Uterus (tissue), 4 donors: Measurements from ENCODE around the gene PPRC1. TPM values are rescaled to one million over a fixed set of nuclear protein-coding genes. Genes with fewer than 3 reads are reported as not detected.

Experiments used
- DNase-seq, 2 donors: peaks; one replicate each; pipeline ENCODE4 v3.0.0-alpha.2; 2019 to 2020
- H3K27ac ChIP-seq, 2 donors: fragments of 200-600 bp; sonication (generic); 1 replicate in 1 of 2; 2 replicates in 1 of 2; pipeline ENCODE4 v1.5.1; 2016 to 2018
- H3K27me3 ChIP-seq, 2 donors: fragments of 200-600 bp; sonication (generic); one replicate each; pipeline ENCODE4 v1.5.1; 2018 to 2019; ENCODE audit warnings: control low read depth in 1 of 2
- H3K36me3 ChIP-seq, 2 donors: fragments of 200-600 bp; sonication (generic); one replicate each; pipeline ENCODE4 v1.5.1; 2019; ENCODE audit warnings: control low read depth in 1 of 2
- H3K4me1 ChIP-seq, 2 donors: fragments of 200-600 bp; sonication (generic); one replicate each; pipeline ENCODE4 v1.5.1; 2018 to 2019; ENCODE audit warnings: control low read depth in 1 of 2
- H3K4me3 ChIP-seq, 2 donors: fragments of 200-600 bp; sonication (generic); 1 replicate in 1 of 2; 2 replicates in 1 of 2; pipeline ENCODE4 v1.5.1; 2018 to 2019; ENCODE audit warnings: mild to moderate bottlenecking in 1 of 2
- H3K9me3 ChIP-seq, 2 donors: fragments of 200-600 bp; sonication (generic); one replicate each; pipeline ENCODE4 v1.5.1; 2019; ENCODE audit warnings: control low read depth in 1 of 2
- CTCF ChIP-seq, 4 experiments: fragments of 200-600 bp in 2 of 4; fragments of 450-650 bp in 2 of 4; sonication (generic) in 2 of 4; IDR thresholded peaks; one replicate each; pipeline ENCODE4 v1.5.1; 2016 to 2019; ENCODE audit warnings: antibody characterized with exemption in 4 of 4, mild to moderate bottlenecking in 2 of 4, moderate library complexity in 1 of 4
- POLR2A ChIP-seq, 2 donors: fragments of 450-650 bp; IDR thresholded peaks; one replicate each; pipeline ENCODE4 v1.6.1; 2016; ENCODE audit warnings: antibody characterized with exemption in 2 of 2, mild to moderate bottlenecking in 1 of 2, moderate library complexity in 1 of 2
- intact Hi-C: fragments of 100-400 bp; cut with DNase I; formaldehyde crosslinking; loops from one replicate; pipeline ENCODE4 v1.15.1; 2023; ENCODE audit warnings: low total_unique reads
- total RNA-seq, 4 donors: library from RNA; depleted of rRNA in 3 of 4; stranded (reverse); fragments of >200 nt in 3 of 4; gene quantifications; one replicate each; pipeline versions ENCODE4 v1.1.0 to v1.2.4, GENCODE V29; 2014 to 2023
- donor health status: DM: yes; HTN: yes; CAD: no.

PPRC1 gene
- total RNA-seq, 4 donors from 2014 or later, result 1.8 to 58.2 (median 15.5) TPM

- no peak for TF ChIP-seq CTCF (IDR thresholded peaks at IDR 0.05)
- no peak for TF ChIP-seq POLR2A (IDR thresholded peaks at IDR 0.05)
- intact Hi-C loops, result no loop called here
- Histone ChIP-seq H3K27ac (peak overlapping the region; percentile 89), H3K4me1 (peaks cover 0 to 5% of the 10 kb centered on the region in 2 donors), H3K4me3 (peak overlapping the region; percentile 82 to 97), H3K36me3 (peaks cover 0 to 2% of the 10 kb centered on the region in 2 donors), H3K27me3 (no peaks in the 10 kb centered on the region), H3K9me3 (no peaks in the 10 kb centered on the region)
- DNase-seq, result no peak
Measured at GRCh38 chr10:102153093-102153620, 20.3 kb downstream of the PPRC1 start.

- intact Hi-C loops, result no loop called here
- no peak for DNase-seq
- no peak for TF ChIP-seq CTCF (IDR thresholded peaks at IDR 0.05)
- no peak for TF ChIP-seq POLR2A (IDR thresholded peaks at IDR 0.05)
- Histone ChIP-seq H3K27ac (no peak overlapping the region), H3K4me1 (peaks cover 0 to 5% of the 10 kb centered on the region in 2 donors), H3K9me3 (no peaks in the 10 kb centered on the region), H3K4me3 (no peak overlapping the region), H3K27me3 (no peaks in the 10 kb centered on the region), H3K36me3 (peaks cover 0 to 2% of the 10 kb centered on the region in 2 donors)
Measured at GRCh38 chr10:102154466-102155116, 21.8 kb downstream of the PPRC1 start.

GRCh38 chr10:102157224-102157623 lies 24.4 kb downstream of the PPRC1 start:
- intact Hi-C loops, result no loop called here
- no peak for DNase-seq
- peaks cover 0 to 2% of the 10 kb centered on the region in 2 donors for H3K36me3 ChIP-seq
- no peak overlapping the region for H3K27ac ChIP-seq
- H3K27me3 ChIP-seq, result no peaks in the 10 kb centered on the region
- no peak overlapping the region for H3K4me3 ChIP-seq
- H3K9me3 ChIP-seq, result no peaks in the 10 kb centered on the region
- no peak for TF ChIP-seq POLR2A (IDR thresholded peaks at IDR 0.05)
- no peak for TF ChIP-seq CTCF (IDR thresholded peaks at IDR 0.05)
- H3K4me1 ChIP-seq, result peaks cover 0 to 5% of the 10 kb centered on the region in 2 donors

GRCh38 chr10:102159051-102159597 lies 26.3 kb downstream of the PPRC1 start:
- no peak for DNase-seq
- peaks cover 0 to 2% of the 10 kb centered on the region in 2 donors for H3K36me3 ChIP-seq
- intact Hi-C loops, result no loop called here
- no peak overlapping the region for H3K4me3 ChIP-seq
- H3K27ac ChIP-seq, result no peak overlapping the region
- H3K27me3 ChIP-seq, result no peaks in the 10 kb centered on the region
- H3K4me1 ChIP-seq, result no peaks in the 10 kb centered on the region
- TF ChIP-seq POLR2A (IDR thresholded peaks at IDR 0.05), result no peak
- no peak for TF ChIP-seq CTCF (IDR thresholded peaks at IDR 0.05)
- H3K9me3 ChIP-seq, result no peaks in the 10 kb centered on the region

GRCh38 chr10:102159831-102160230 lies 27.0 kb downstream of the PPRC1 start:
- TF ChIP-seq CTCF (IDR thresholded peaks at IDR 0.05), result no peak
- no peak for TF ChIP-seq POLR2A (IDR thresholded peaks at IDR 0.05)
- H3K4me1 ChIP-seq, result no peaks in the 10 kb centered on the region
- no peak overlapping the region for H3K27ac ChIP-seq
- H3K4me3 ChIP-seq, result no peak overlapping the region
- intact Hi-C loops, result no loop called here
- H3K27me3 ChIP-seq, result no peaks in the 10 kb centered on the region
- DNase-seq, result no peak
- H3K9me3 ChIP-seq, result no peaks in the 10 kb centered on the region
- peaks cover 0 to 2% of the 10 kb centered on the region in 2 donors for H3K36me3 ChIP-seq
